Measurements from ENCODE around the gene WIPF3. TPM values are rescaled to one million over a fixed set of nuclear protein-coding genes. Genes with fewer than 3 reads are reported as not detected.

Gene WIPF3
- total RNA-seq, 1 experiment from 2014 or later, result 11.6 TPM

DNA sequence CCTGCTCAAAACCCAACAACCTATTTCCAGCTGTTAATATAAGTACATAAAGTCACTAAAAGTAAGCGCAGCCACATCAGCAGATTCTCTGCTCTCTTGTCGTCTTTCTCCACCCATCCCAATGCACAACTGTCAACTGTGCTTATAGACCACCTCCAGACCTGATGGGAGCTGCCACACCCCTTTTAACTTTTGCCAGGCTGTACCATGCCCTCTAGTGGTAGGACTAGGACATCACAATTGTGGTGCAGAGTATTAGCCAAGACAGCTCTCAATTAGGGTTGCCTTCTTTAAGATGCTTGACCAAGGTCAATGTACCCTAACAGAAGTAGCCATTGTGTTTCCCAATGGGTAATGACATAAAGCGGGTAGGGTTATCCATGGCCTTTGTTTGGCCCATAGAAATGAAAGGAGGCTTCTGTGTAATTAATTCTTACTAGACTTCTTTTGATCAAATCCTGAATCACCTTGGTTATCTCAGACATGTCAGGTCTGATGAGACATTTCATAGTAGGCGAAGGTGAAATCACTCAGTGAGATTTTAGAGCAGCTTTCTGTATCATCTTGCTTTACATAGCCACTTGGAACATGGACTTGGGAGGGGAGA is 115.2 kb downstream of the WIPF3 start:
- Histone ChIP-seq H2BK20ac (ENCODE audit: low read depth, low read length, poor library complexity, severe bottlenecking) (no peak overlapping the region), H3K18ac (ENCODE audit: insufficient read length, low read depth, low read length) (no peak overlapping the region), H4K91ac (ENCODE audit: insufficient read length, low read depth, low read length) (no peak overlapping the region), H2BK12ac (ENCODE audit: insufficient read length, low read depth, low read length) (no peak overlapping the region), H3T11ph (ENCODE audit: low read length) (no peak overlapping the region), H4K8ac (replicated peaks; ENCODE audit: insufficient read length, low read depth, low read length) (no peak overlapping the region), H3K23ac (ENCODE audit: insufficient read length, low read depth, low read length) (no peak overlapping the region), H2BK15ac (ENCODE audit: low read depth, low read length) (no peak overlapping the region), H4K5ac (ENCODE audit: insufficient read length, low read depth, low read length) (no peak overlapping the region), H2AK5ac (ENCODE audit: insufficient read length, low read length) (no peak overlapping the region), H3K27ac (ENCODE audit: insufficient read length, low read depth, low read length) (no peak overlapping the region), H2BK120ac (ENCODE audit: low read depth, low read length, poor library complexity, severe bottlenecking) (no peak overlapping the region), H3K27me3 (ENCODE audit: insufficient read depth, low read length) (no peaks in the 10 kb centered on the region), H2BK5ac (ENCODE audit: insufficient read length, low read length) (no peak overlapping the region), H4K20me1 (ENCODE audit: control insufficient read depth, insufficient read depth, insufficient read length) (no peaks in the 10 kb centered on the region), H3K4me1 (ENCODE audit: insufficient read depth, low read length) (no peaks in the 10 kb centered on the region), H3K9me3 (ENCODE audit: control insufficient read depth, low read depth, low read length) (no peaks in the 10 kb centered on the region), H2AFZ (ENCODE audit: low read length) (no peak overlapping the region), H3K9ac (ENCODE audit: extremely low read depth, insufficient read length, low read length) (no peak overlapping the region), H3K4me2 (ENCODE audit: insufficient read depth, insufficient read length, low read length) (no peak overlapping the region), H3K79me1 (ENCODE audit: insufficient read depth, low read depth, low read length, poor library complexity, severe bottlenecking) (no peaks in the 10 kb centered on the region), H3K4ac (ENCODE audit: low read depth, low read length) (no peak overlapping the region), H3K14ac (ENCODE audit: insufficient read depth, low read length) (no peak overlapping the region), H3K23me2 (ENCODE audit: insufficient read length, low read depth, low read length, poor library complexity, severe bottlenecking) (no peaks in the 10 kb centered on the region), H3K56ac (ENCODE audit: insufficient read length, low read depth, low read length) (no peak overlapping the region), H3K79me2 (ENCODE audit: insufficient read depth, low read length) (no peaks in the 10 kb centered on the region)
- Mint-ChIP-seq H3K4me3 (no peak overlapping the region), H3K36me3 (ENCODE audit: insufficient read depth in 1 of 3, low read depth in 3 of 3) (peaks cover 5 to 64% (median 15%) of the 10 kb centered on the region in 3 experiments; a peak in 6 of 7 replicates), H3K4me1 (peaks cover 0 to 3% of the 10 kb centered on the region in 2 experiments; a peak in 1 of 4 replicates), H3K27ac (no peak overlapping the region), H3K27me3 (ENCODE audit: low read depth) (no peaks in the 10 kb centered on the region), H3K9me3 (no peaks in the 10 kb centered on the region)
- TF ChIP-seq, protein P1, sequence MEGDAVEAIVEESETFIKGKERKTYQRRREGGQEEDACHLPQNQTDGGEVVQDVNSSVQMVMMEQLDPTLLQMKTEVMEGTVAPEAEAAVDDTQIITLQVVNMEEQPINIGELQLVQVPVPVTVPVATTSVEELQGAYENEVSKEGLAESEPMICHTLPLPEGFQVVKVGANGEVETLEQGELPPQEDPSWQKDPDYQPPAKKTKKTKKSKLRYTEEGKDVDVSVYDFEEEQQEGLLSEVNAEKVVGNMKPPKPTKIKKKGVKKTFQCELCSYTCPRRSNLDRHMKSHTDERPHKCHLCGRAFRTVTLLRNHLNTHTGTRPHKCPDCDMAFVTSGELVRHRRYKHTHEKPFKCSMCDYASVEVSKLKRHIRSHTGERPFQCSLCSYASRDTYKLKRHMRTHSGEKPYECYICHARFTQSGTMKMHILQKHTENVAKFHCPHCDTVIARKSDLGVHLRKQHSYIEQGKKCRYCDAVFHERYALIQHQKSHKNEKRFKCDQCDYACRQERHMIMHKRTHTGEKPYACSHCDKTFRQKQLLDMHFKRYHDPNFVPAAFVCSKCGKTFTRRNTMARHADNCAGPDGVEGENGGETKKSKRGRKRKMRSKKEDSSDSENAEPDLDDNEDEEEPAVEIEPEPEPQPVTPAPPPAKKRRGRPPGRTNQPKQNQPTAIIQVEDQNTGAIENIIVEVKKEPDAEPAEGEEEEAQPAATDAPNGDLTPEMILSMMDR (conservative IDR thresholded peaks at IDR 0.05), result peak; percentile 94
- DNase-seq, result peak; percentile 75
- WGBS (ENCODE audit: extremely low coverage, insufficient read length, low lambda C conversion rate), result no CpG with 5 or more reads among the region's 4 CpGs

All from H9 (cell line).